ENCODE results near the gene PPM1L. TPM values are rescaled to one million over a fixed set of nuclear protein-coding genes. Genes with fewer than 3 reads are reported as not detected.

PPM1L gene
- 0.59 to 0.95 TPM (median 0.67 TPM) in 5 replicates for total RNA-seq (2022; extraction: Qiagen RNA extraction; ENCODE audit: low read depth)

GRCh38 chr3:160755776-160756304, at the start of gene PPM1L:
Gene PPM1L (plus strand): TSS chr3:160756231.

GRCh38 chr3:161104561-161105551, 348.8 kb downstream of the PPM1L start, which contains the start of gene B3GALNT1:
Gene B3GALNT1 (minus strand): TSS chr3:161105349. CDS start chr3:161086754, 18,595 bp downstream.

Other genes starting within 250 kb of the PPM1L start
- 27.5 to 39.4 TPM (median 35.1 TPM) in 5 replicates for gene KPNA4, start 190.7 kb upstream of the PPM1L start, total RNA-seq (2022; extraction: Qiagen RNA extraction; ENCODE audit: low read depth)
- gene ARL14, start 79.1 kb upstream of the PPM1L start, total RNA-seq (2022; extraction: Qiagen RNA extraction; ENCODE audit: low read depth), result 0.97 to 1.5 TPM (median 1.3 TPM) in 5 replicates

All from A549 treated with DMSO at 1 μM for 4 hours (cell line).